Activated CD4-positive, alpha-beta T cell treated with anti-CD3 and anti-CD28 coated beads, Interleukin-2, amount 50 U/mL, for 16 hours (primary cell): ENCODE measurements around the gene SGCD.

Source experiments
- DNase-seq: peaks from one replicate; pipeline ENCODE4 v3.0.0-alpha.2; 2020

SGCD gene

GRCh38 chr5:156471893-156472292, 144.9 kb downstream of the SGCD start:
- no peak for DNase-seq

GRCh38 chr5:156473269-156473908, 146.4 kb downstream of the SGCD start:
- no peak for DNase-seq

GRCh38 chr5:156474251-156474650, 147.3 kb downstream of the SGCD start:
- no peak for DNase-seq

- no peak for DNase-seq
These were observed 148.5 kb downstream of the SGCD start for GRCh38 chr5:156475182-156476157.

- DNase-seq = no peak
These were observed 149.2 kb downstream of the SGCD start for GRCh38 chr5:156476158-156476551.

GRCh38 chr5:156476678-156477077, 149.7 kb downstream of the SGCD start:
- DNase-seq = no peak

GRCh38 chr5:156477196-156477595, 150.2 kb downstream of the SGCD start:
- no peak for DNase-seq

GRCh38 chr5:156479849-156480248, 152.9 kb downstream of the SGCD start:
- DNase-seq = peak; percentile 25

GRCh38 chr5:156481741-156482140, 154.8 kb downstream of the SGCD start:
- no peak for DNase-seq

- no peak for DNase-seq
These were observed 155.9 kb downstream of the SGCD start for GRCh38 chr5:156482818-156483217.

GRCh38 chr5:156486394-156487238, 159.7 kb downstream of the SGCD start:
- DNase-seq = no peak

- DNase-seq = no peak
These were observed 164.8 kb downstream of the SGCD start for GRCh38 chr5:156491766-156492165.

GRCh38 chr5:156496291-156496690, 169.3 kb downstream of the SGCD start:
- no peak for DNase-seq

GRCh38 chr5:156497804-156498208, 170.8 kb downstream of the SGCD start:
- no peak for DNase-seq

GRCh38 chr5:156498226-156498980, 171.4 kb downstream of the SGCD start:
- DNase-seq = no peak

GRCh38 chr5:156500755-156501154, 173.8 kb downstream of the SGCD start:
- DNase-seq = no peak

- no peak for DNase-seq
These were observed 178.1 kb downstream of the SGCD start for GRCh38 chr5:156505101-156505500.

- DNase-seq = no peak
These were observed 186.3 kb downstream of the SGCD start for GRCh38 chr5:156513123-156513815.

- no peak for DNase-seq
These were observed 188.2 kb downstream of the SGCD start for GRCh38 chr5:156515121-156515520.

GRCh38 chr5:156515803-156516360, 188.9 kb downstream of the SGCD start:
- DNase-seq = no peak
